Skin epidermis (tissue), 12 donors: ENCODE measurements around the gene AHNAK.

ENCODE experiments used
- H3K27ac ChIP-seq, 21 experiments: fragments of 200-600 bp; sonication (generic) in 11 of 21; one replicate each; pipeline ENCODE4 v1.5.0; 2020; ENCODE audit warnings: mild to moderate bottlenecking in 3 of 21, inconsistent platforms in 2 of 21, moderate library complexity in 2 of 21
- H3K4me3 ChIP-seq, 7 experiments: fragments of 200-600 bp; sonication (generic) in 2 of 7; one replicate each; pipeline ENCODE4 v1.5.0; 2020; ENCODE audit warnings: inconsistent platforms in 2 of 7, mild to moderate bottlenecking in 2 of 7, moderate library complexity in 1 of 7

Gene AHNAK

GRCh38 chr11:62383822-62384221, 162.8 kb downstream of the AHNAK start:
- Histone ChIP-seq H3K4me3 (no peak overlapping the region), H3K27ac (no peak overlapping the region)
